Measurements from ENCODE around the gene CRIP1.

CRIP1 gene

GRCh38 chr14:105467249-105467941 lies 19.3 kb upstream of the CRIP1 start:
- DNase-seq (ENCODE audit: extremely low read depth, insufficient read length) = no peak
- Histone ChIP-seq H3K4me3 (replicated peaks; ENCODE audit: low read depth, low read length) (no peak overlapping the region), H3K36me3 (ENCODE audit: control insufficient read depth, insufficient read depth, low read length) (peaks cover 20% of the 10 kb centered on the region), H3K27me3 (replicated peaks; ENCODE audit: control insufficient read depth, insufficient read depth, low read length) (no peaks in the 10 kb centered on the region)
- TF ChIP-seq, protein P1, sequence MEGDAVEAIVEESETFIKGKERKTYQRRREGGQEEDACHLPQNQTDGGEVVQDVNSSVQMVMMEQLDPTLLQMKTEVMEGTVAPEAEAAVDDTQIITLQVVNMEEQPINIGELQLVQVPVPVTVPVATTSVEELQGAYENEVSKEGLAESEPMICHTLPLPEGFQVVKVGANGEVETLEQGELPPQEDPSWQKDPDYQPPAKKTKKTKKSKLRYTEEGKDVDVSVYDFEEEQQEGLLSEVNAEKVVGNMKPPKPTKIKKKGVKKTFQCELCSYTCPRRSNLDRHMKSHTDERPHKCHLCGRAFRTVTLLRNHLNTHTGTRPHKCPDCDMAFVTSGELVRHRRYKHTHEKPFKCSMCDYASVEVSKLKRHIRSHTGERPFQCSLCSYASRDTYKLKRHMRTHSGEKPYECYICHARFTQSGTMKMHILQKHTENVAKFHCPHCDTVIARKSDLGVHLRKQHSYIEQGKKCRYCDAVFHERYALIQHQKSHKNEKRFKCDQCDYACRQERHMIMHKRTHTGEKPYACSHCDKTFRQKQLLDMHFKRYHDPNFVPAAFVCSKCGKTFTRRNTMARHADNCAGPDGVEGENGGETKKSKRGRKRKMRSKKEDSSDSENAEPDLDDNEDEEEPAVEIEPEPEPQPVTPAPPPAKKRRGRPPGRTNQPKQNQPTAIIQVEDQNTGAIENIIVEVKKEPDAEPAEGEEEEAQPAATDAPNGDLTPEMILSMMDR (IDR thresholded peaks at IDR 0.05; ENCODE audit: insufficient read depth, low read length, poor library complexity, severe bottlenecking) = no peak

GRCh38 chr14:105467942-105468471 lies 18.7 kb upstream of the CRIP1 start:
- TF ChIP-seq, protein P1 (IDR thresholded peaks at IDR 0.05; ENCODE audit: insufficient read depth, low read length, poor library complexity, severe bottlenecking) = no peak
- Histone ChIP-seq H3K27me3 (replicated peaks; ENCODE audit: control insufficient read depth, insufficient read depth, low read length) (no peaks in the 10 kb centered on the region), H3K36me3 (ENCODE audit: control insufficient read depth, insufficient read depth, low read length) (peaks cover 18% of the 10 kb centered on the region), H3K4me3 (replicated peaks; ENCODE audit: low read depth, low read length) (no peak overlapping the region)
- DNase-seq (ENCODE audit: extremely low read depth, insufficient read length) = no peak

- Histone ChIP-seq H3K4me3 (replicated peaks; ENCODE audit: low read depth, low read length) (no peak overlapping the region), H3K27me3 (replicated peaks; ENCODE audit: control insufficient read depth, insufficient read depth, low read length) (no peaks in the 10 kb centered on the region; the same call in 1 of the 2 replicates), H3K36me3 (ENCODE audit: control insufficient read depth, insufficient read depth, low read length) (peaks cover 14% of the 10 kb centered on the region)
- TF ChIP-seq, protein P1 (IDR thresholded peaks at IDR 0.05; ENCODE audit: insufficient read depth, low read length, poor library complexity, severe bottlenecking) = no peak
- DNase-seq (ENCODE audit: extremely low read depth, insufficient read length) = no peak
Measured at GRCh38 chr14:105468621-105469241, 18.0 kb upstream of the CRIP1 start.

DNA sequence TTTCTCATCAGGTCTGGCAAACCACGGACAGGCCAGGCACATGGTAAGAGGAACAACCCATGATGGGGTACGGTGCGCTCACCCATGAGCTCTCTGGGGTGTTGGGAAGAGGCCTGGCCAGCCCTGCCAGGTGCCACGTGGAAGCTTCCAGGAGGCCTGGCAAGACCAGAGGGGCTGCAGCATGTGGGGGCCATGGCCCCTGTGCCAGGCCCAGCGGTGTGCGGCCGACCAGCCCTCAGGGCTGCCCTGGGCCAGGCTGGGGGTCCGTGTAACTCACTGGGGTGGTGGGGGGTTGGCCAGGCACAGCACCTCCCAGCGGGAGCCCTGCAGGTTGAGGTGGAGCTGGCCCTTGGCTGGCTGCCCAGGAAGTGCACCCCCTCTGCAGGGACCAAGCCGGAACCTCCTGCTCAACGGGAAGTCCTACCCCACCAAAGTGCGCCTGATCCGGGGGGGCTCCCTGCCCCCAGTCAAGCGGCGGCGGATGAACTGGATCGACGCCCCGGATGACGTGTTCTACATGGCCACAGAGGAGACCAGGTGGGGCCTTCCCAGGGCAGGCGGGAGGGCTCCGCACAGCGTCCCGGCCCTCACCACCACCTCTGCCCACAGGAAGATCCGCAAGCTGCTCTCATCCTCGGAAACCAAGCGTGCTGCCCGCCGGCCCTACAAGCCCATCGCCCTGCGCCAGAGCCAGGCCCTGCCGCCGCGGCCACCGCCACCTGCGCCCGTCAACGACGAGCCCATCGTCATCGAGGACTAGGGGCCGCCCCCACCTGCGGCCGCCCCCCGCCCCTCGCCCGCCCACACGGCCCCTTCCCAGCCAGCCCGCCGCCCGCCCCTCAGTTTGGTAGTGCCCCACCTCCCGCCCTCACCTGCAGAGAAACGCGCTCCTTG lies 17.0 kb upstream of the CRIP1 start:
- TF ChIP-seq, protein P1 (IDR thresholded peaks at IDR 0.05; ENCODE audit: insufficient read depth, low read length, poor library complexity, severe bottlenecking) = no peak
- no peak for DNase-seq (ENCODE audit: extremely low read depth, insufficient read length)

GRCh38 chr14:105470350-105471296 lies 16.1 kb upstream of the CRIP1 start:
- Histone ChIP-seq H3K4me3 (replicated peaks; ENCODE audit: low read depth, low read length) (no peak overlapping the region), H3K36me3 (ENCODE audit: control insufficient read depth, insufficient read depth, low read length) (peaks cover 7% of the 10 kb centered on the region), H3K27me3 (replicated peaks; ENCODE audit: control insufficient read depth, insufficient read depth, low read length) (no peaks in the 10 kb centered on the region; the same call in 1 of the 2 replicates)
- DNase-seq (ENCODE audit: extremely low read depth, insufficient read length) = no peak
- TF ChIP-seq, protein P1 (IDR thresholded peaks at IDR 0.05; ENCODE audit: insufficient read depth, low read length, poor library complexity, severe bottlenecking) = no peak

More for the DNA sequence above, 17.0 kb upstream of the CRIP1 start:
- peaks cover 8% of the 10 kb centered on the region for H3K36me3 ChIP-seq (ENCODE audit: control insufficient read depth, insufficient read depth, low read length)
- no peak overlapping the region for H3K4me3 ChIP-seq (replicated peaks; ENCODE audit: low read depth, low read length)
- H3K27me3 ChIP-seq (replicated peaks; ENCODE audit: control insufficient read depth, insufficient read depth, low read length) = no peaks in the 10 kb centered on the region; the same call in 1 of the 2 replicates
